Measurements from ENCODE around the gene UNC5A. TPM values are rescaled to one million over a fixed set of nuclear protein-coding genes. Genes with fewer than 3 reads are reported as not detected.

Gene UNC5A
- total RNA-seq, 2 donors from 2014 or later = not detected

DNA sequence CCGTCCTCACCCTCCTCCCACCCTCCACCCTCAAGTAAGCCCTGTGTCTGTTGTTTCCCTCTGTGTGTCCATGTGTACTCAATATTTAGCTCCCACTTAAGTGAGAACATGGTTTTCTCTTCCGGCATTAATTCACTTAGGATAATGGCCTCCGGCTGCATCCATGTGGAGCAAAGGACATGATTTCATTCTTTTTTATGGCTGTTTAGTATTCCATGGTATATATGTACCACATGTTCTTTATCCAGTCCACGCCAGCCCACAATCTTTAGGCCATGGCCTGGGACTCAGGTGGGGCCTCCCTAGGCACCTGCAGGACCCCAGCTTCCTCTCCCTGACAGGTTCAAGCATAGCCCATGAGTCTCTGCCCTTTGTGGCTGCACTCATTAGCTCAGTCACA lies 22.9 kb downstream of the UNC5A start:
- no peaks in the 10 kb centered on the region for H3K9me3 ChIP-seq
- DNase-seq (ENCODE audit: low spot score) = no peak
- no peaks in the 10 kb centered on the region for H3K36me3 ChIP-seq
- H3K27ac ChIP-seq = no peak overlapping the region
- TF ChIP-seq, protein P1, sequence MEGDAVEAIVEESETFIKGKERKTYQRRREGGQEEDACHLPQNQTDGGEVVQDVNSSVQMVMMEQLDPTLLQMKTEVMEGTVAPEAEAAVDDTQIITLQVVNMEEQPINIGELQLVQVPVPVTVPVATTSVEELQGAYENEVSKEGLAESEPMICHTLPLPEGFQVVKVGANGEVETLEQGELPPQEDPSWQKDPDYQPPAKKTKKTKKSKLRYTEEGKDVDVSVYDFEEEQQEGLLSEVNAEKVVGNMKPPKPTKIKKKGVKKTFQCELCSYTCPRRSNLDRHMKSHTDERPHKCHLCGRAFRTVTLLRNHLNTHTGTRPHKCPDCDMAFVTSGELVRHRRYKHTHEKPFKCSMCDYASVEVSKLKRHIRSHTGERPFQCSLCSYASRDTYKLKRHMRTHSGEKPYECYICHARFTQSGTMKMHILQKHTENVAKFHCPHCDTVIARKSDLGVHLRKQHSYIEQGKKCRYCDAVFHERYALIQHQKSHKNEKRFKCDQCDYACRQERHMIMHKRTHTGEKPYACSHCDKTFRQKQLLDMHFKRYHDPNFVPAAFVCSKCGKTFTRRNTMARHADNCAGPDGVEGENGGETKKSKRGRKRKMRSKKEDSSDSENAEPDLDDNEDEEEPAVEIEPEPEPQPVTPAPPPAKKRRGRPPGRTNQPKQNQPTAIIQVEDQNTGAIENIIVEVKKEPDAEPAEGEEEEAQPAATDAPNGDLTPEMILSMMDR (IDR thresholded peaks at IDR 0.05) = no peak
- H3K27me3 ChIP-seq = no peaks in the 10 kb centered on the region
- H3K4me1 ChIP-seq = no peaks in the 10 kb centered on the region
- H3K4me3 ChIP-seq = no peak overlapping the region

DNA sequence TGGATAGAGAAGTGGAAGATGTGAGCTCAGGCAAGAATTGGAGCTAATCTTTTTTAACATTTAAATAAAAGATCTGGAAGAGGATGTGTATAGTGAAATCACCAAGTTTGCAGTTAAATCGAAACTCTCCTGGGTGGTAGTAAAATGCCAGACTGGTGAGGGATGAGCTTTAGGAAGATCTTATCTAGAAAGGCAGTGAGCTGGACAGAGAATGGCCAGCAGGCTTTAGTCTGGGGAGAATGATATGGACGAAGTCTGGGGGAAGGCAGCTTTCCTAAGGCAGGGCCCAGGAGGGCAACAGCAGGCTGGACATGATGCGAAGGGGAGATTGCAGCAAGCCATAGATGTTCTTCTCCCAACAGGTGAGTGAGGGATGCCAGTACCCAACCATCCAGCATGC lies 25.6 kb downstream of the UNC5A start:
- TF ChIP-seq, protein P1 (IDR thresholded peaks at IDR 0.05) = no peak
- Histone ChIP-seq H3K36me3 (no peaks in the 10 kb centered on the region), H3K27ac (no peak overlapping the region), H3K27me3 (no peaks in the 10 kb centered on the region), H3K4me3 (no peak overlapping the region), H3K4me1 (no peaks in the 10 kb centered on the region), H3K9me3 (no peaks in the 10 kb centered on the region)
- no peak for DNase-seq (ENCODE audit: low spot score)

DNA sequence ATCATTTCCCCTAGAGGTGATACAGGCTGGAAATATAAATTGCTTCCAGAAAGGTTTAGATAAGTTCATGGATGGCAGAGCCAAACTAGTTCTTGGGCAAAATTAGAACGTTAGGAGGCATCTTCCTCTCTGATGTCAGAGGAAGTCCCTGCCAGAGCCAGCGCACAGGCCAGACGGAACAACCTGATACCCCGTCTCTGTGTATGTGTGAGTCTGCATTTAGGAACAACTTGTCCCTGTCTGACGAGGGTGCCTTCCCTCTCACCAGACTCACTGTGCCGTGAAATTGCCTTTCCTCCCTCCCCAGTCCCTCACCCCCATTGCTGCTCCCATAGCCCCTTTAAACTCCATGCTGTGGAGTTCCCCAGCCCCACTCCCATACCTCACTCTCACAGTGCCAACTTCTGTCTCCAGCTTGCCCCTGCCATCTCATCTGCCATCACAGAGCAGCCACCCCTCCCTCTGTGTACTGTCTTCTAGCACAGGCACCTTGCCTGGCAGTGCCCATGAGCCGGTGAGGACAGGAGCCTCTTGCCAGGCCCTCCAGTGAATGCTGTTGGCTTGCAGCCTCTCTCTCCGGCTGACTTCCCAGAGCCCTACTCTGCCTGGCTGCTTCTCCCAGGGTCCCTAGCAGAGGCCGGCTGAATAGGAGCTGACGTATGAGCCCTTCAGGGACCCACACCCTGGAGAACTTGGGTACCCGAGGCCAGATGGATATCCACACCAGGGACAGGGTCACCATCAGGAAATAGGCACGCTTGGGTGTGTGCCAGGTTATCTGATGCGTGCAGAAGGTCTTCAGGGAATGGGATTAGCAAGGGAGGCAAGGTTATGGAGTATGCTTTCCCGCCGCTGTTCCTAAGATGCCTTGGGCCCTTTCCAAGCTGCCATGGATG lies 26.7 kb downstream of the UNC5A start:
- H3K27me3 ChIP-seq = no peaks in the 10 kb centered on the region
- TF ChIP-seq, protein P1 (IDR thresholded peaks at IDR 0.05) = no peak
- H3K9me3 ChIP-seq = no peaks in the 10 kb centered on the region
- DNase-seq (ENCODE audit: low spot score) = no peak
- no peaks in the 10 kb centered on the region for H3K4me1 ChIP-seq
- no peak overlapping the region for H3K4me3 ChIP-seq
- H3K27ac ChIP-seq = no peak overlapping the region
- H3K36me3 ChIP-seq = no peaks in the 10 kb centered on the region

DNA sequence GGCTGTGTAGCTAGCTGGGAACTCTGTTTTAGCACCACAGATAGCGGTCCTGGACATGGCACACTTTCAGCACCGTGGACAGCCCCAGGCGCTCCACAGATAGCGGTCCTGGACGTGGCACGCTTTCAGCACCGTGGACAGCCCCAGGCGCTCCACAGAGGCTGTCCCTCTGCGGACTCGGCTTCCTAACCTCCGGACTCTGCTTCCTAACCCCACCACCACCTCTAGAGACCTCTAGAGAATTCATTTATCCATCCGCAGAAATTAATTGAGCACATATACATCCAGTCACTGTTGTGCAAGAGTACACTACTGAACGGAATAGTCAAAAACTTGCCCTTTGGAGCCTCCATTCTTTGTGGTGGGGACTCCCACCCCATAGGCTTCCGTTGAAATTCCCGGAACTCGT lies 27.4 kb downstream of the UNC5A start:
- Histone ChIP-seq H3K27ac (no peak overlapping the region), H3K9me3 (no peaks in the 10 kb centered on the region), H3K27me3 (no peaks in the 10 kb centered on the region), H3K4me3 (no peak overlapping the region), H3K36me3 (no peaks in the 10 kb centered on the region), H3K4me1 (no peaks in the 10 kb centered on the region)
- TF ChIP-seq, protein P1 (IDR thresholded peaks at IDR 0.05) = no peak
- peak; percentile 62 for DNase-seq (ENCODE audit: low spot score)

DNA sequence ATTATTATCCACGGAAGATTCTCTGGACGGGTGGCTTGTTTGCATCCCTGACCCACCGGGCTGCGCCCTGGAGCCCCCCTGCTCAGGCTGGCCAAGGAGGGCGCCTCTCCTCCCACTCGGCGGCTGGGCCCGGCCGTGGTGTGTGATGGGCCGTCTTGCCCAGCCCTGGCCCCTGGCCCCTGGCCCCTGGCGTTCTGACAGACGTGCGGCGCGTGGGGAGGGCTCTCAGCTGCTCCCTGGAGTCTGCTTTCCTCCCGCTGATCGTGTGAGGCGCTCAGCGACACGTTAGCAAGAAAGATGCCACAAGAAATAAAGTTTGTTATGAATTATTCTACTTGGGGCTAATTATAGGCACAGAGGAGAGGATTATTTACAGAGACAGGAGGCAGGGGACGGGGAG lies 33.3 kb downstream of the UNC5A start:
- Histone ChIP-seq H3K4me1 (no peaks in the 10 kb centered on the region), H3K36me3 (no peaks in the 10 kb centered on the region), H3K9me3 (no peaks in the 10 kb centered on the region), H3K27ac (no peak overlapping the region), H3K4me3 (no peak overlapping the region), H3K27me3 (no peaks in the 10 kb centered on the region)
- TF ChIP-seq, protein P1 (IDR thresholded peaks at IDR 0.05) = no peak
- DNase-seq (ENCODE audit: low spot score) = no peak
